GM21360 (cell line): ENCODE measurements around the gene CACNA2D3.

Experiments used
- ATAC-seq: cut with Tn5 transposase; IDR thresholded peaks from one replicate; pipeline ENCODE4 v1.9.1; 2021; ENCODE audit warnings: mild to moderate bottlenecking, moderate library complexity; ENCODE audit not compliant: unreplicated experiment

The CACNA2D3 gene

DNA sequence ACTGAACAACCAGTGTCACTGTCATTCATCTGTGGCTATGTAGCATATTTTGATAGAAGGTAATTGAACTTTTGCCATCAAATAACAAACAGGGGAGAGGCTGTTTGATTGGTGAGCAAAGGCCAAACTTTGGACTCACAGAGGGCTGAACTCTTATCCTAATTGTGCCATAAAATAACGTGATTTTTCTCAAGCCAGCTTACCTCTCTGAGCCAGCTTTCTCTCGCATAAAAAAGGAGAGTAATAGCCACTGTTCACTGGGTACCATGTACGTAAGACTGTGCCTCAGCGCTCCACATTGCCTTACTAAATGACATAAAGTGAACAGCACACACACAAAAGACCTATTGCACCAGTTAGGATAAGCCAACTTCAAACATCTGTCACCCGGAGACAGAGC lies 588.6 kb downstream of the CACNA2D3 start:
- no peak for ATAC-seq

DNA sequence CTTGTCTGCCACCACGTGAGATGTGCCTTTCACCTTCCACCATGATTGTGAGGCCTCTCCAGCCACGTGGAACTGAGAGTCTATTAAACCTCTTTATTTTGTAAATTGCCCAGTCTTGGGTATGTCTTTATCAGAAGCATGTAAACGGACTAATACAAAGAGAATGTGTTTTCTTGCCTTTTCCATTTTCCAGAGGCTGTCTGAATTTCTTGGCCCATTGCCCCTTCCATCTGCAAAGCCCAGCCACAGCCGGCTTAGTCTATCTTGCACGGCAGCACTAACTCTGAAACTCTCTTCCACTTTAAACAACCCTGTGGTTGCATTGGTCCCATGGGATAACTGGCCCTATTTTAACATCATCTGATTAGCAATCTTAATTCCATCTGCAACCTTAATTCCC lies 590.2 kb downstream of the CACNA2D3 start:
- no peak for ATAC-seq

DNA sequence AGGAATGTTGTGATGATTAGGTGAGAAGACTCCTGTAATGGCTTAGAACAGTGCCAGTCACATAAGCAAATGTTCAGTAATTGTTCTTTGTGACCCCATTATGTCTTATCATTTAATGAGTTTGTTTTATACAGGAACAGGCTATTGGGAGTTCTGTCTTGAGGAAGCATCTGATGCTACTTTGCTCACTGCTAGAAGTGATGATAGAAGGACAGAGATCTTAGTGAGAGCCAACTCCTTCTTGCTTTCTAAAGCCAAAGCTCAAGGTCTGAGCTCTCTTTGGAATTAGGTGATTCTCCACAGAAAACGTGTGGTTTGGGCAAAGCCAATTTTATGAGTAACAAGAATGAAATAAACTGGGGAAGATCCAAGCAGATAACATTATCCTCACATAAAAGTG lies 590.7 kb downstream of the CACNA2D3 start:
- ATAC-seq: no peak

DNA sequence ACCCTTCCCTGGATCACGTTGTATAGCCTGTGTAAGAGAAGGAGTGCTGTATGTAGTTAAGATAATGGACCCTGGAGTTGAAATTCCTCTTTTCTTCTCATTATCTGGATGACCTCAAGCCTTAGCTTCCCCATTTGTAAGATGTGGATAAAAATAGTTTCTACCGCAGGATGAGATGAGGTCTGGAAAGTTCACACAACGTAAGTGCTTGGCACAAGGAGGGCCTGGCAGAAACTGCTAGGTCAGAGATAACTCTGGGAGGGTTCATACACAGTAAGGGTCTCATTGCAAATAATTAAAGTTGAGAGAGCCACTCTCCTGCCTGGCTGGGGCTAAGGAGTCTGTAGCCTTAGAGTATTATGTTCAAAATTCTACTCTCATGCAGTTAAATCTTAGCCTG lies 591.1 kb downstream of the CACNA2D3 start:
- no peak for ATAC-seq

DNA sequence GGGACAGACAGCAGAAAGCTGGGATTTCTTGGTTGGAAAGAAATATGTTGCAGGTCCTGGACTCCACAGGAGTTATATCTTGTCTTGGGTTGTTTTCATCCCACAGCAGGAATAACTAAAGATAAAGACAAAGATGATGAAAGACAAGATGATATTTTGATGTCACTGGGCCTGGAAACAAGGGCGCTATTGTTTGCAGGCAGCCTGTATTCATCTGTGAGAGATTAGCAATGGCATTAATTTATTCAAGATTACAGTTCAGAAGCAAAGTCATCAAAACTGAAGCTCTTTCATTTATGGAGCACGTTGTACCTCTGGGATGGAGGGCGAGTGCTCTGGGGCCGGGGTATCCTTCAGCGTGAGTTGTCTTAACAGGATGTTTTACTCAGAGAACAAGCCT lies 591.7 kb downstream of the CACNA2D3 start:
- ATAC-seq: no peak

DNA sequence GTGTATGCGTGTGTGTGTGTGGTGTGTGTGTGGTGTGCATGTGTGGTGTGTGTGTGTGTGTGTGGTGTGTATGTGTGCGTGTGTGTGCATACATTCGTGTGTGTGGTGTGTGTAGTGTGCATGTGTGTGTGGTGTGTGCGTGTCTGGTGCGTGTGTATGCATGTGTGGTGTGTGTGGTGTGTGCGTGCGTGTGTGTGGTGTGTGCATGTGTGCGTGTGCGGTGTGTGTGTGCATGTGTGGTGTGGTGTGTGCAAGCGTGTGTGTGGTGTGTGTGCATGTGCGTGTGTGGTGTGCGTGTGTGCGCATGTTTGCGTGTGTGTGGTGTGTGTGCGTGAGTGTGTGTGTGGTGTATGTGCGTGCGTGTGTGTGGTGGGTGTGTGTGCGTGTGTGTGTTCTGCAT lies 595.2 kb downstream of the CACNA2D3 start:
- ATAC-seq: no peak

DNA sequence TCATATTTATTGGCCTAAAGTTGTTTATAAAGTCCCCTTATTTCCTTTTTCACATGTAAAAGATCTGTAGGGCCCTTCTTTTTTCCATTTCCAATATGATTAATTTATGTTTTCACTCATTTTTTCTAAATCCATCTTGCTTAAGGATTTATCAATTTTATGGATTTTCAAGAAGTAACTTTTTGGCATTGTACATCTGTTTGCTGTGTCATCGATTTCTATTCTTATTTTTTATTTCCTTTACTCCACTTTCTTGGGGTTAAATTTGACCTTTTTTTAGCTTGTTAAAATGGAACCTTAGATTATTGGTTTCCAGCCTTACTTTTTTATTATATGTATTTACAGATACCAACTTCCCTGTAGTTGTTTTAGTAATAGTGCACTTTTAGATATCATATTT lies 597.6 kb downstream of the CACNA2D3 start:
- ATAC-seq: no peak

DNA sequence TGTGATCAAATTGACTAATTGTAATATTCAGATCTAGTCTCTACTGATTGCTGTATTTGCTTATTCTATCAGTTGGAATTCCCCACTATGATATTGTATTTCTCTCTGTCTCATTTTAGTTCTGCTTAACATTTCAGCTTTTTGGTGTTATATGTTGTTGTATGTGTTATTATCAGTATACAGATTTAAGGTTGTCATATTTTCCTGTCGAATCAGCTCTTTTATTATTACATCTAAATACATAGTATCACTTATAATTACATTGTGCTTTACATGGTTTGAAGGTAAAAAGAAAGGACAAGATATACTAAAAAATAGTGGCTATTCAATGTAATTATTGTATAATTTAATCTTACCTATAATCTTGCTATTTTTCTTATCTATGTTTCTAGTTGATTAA lies 598.3 kb downstream of the CACNA2D3 start:
- no peak for ATAC-seq

DNA sequence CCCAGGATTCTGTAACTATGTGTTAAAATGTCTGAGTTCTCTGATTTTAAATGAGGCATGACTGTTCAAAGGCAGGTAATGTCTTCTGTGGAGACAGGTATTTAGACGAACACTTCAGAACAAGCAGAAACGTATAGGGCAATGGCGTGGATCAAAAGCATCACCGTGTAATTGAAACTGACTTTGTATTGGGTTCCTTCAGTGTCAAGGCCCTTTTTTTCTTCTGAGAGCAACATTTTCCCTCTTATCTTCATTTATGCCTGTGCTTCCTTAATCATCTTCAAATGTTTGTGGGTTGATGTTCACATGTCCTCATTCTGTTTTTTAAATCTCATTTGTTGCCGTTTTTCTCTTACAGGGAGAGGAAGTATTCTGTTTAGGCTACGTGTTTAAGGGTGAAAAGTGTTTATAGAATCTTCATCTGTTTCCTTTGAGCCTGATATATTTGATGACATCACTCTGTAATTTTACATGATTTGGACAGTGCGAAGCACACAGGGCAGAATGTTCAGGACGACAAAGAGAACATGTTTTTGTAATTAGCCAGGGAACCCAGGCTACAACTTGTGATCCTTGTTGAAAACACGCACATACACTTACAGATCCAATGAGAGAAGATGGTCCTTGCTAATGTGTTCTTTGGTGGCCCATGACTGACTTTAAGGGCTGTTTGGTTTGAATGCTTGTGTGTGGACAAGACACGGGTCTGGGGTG lies 609.5 kb downstream of the CACNA2D3 start:
- ATAC-seq: no peak

DNA sequence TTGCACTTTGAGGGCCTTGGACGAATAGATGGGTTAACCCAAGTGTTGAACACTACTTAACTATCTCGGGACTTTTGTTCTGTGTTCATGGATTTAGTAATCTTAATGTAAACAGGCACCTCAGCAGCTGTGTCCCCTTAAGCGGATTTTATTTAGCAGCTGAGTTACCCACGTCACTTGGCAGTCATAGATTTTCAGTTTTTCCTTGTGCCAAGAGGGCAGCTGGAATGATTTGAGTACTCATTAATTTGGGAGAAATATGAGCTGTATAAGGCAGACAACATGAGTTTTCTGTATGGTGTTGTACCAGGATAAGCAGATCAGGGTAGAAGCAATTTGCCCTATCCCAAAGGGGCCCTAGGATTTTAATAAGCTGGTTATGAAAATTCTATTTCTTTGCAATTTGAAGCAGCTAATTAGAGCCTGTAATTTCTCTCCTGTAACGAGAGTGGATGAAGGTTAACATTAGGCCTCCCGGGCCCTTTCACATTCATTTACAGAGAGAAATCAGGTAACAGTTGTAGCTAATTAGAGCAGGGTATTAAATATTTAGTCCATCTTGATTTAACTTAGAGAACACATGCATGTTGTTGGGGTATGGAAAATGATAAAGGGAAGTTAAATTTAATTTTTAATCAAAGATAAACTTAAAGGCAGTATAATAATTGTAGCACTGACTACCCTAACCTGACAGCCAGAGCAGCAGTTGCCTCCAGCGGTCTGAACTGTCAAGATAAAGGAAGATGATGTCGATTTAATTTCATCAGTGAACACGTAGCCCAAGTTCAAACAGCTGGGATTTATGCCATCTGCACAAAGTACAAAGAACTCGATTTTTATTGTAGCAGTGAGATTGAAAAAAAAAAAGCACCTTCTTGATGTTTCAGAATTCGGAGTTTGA lies 611.0 kb downstream of the CACNA2D3 start:
- ATAC-seq: no peak

DNA sequence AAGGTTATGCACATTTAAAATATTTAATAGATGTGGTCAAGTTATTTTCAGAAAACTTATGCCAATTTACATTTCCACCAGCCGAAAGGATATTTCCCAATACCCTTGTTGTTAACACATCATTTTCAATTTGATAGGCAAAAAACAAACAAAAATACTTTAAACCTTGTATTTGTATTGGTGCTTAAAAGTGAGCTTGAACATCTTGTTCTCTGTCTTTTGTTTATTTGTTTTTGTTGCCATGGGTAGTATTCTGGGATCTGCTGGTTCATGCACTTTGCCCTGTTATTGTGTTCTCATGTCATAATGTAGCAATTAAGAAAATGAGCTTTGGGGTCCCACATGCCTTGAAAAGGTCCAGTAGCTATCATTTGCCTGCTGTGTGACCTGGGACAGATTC lies 614.1 kb downstream of the CACNA2D3 start:
- ATAC-seq: no peak

DNA sequence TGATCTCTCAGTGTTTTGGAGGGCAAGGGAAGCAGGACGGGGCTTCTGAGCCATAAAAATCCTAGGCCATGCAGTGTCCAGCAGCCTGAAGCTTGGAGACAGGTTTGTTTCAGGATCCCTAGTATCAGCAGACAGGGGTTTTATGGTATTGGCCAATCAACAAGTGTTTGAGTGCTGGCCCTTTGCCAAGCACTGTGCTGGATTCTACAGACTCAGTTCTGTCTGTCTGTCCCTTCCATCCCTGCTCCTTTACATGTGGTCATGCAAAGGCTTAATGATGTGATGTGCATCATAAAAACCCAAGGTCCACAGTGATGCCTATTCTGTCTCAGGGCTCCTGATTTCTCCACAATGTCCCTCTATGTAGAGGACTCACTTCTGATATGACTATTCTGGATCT lies 621.4 kb downstream of the CACNA2D3 start:
- ATAC-seq: no peak

DNA sequence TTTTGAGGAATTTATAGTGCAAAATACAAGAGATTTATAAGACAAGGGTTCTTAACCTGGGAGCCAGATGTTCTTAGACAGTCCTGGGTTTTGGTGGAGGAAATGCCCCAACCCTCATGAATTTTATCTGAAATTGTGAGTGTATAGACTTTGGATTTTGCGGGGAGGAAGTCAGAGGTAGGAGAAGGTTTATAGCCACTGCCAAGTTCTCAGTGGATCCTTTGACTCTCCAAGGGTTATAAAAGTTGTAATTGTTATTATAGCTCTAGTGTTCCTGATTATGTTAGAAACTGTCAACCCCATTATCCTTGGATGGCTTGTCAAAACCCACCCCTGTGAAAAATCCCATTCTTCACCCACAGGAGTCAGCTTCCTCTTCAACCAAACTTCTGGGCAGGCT lies 621.9 kb downstream of the CACNA2D3 start:
- no peak for ATAC-seq

DNA sequence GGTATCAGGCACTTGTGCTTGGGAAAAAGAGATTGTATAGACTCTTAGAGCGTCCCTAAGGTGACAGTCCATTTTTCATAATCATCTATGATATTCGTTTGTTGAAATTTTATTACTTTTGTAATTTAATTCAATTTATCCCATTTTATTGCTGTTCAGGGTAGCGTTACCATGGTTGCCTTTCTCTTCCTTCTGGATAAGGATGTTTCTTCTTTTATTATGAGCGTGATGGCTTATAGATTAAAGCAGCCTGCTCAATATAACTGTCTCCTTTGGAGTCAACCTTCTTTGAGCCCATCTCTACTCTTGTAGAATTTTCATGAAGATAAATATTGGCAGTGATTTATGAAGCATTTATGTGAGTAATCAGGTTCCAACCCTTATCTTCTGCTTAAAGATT lies 623.5 kb downstream of the CACNA2D3 start:
- no peak for ATAC-seq

DNA sequence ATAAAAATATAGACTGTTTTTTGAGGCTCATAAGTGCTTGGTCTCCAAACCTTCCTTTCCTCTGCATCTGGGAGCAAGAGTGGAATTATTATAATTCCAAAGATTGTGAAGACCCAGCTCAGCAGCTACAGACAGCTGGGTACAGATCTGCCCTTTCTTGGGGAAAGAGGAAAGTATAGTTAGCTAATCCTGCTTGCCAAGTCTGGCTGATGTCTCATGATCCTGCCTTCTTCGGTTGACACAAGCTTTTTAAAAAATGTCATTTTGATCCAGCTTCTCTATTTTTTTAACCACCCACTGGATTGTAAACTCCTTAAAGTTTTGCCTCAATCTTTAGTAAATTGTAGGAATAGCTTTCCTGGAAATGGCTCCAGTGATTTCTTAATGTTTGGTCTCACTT lies 624.4 kb downstream of the CACNA2D3 start:
- no peak for ATAC-seq

DNA sequence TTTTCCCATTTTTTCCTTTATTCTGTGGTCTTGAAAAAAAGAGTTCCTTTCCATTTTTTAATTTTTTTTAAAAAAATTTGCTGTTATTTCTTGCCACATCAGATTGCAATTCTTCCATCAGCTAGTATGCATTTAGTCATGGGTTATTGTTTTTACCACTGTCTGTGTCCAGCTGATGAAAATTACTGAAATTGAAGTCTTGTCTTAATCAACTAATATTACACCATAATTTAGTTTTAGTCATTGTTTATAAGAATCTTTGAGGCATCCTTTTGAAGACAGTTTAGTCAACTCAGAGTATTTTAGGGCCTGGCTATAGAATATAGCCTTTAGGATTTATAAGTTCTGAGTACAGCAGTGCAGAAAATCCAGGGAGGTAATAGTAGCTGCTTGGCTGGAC lies 633.4 kb downstream of the CACNA2D3 start:
- no peak for ATAC-seq

DNA sequence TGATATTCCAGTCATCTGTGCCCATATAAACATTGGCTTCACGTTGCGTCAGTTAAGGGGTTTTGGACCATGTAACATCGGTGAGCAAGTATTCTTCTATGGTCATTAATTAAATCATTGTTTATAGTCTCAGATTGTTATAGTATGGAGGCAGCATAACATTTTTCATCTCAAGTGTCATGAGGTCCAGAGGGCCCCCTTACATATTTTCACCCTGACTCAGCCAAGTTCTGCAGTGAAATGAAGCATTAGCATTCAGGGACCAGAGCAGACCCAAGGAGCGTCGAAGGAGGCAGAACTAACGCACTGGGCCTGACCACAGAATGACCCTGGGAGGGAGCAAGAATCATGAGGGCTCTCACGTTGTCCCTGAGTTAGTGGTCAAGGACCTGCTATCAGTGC lies 634.0 kb downstream of the CACNA2D3 start:
- no peak for ATAC-seq

DNA sequence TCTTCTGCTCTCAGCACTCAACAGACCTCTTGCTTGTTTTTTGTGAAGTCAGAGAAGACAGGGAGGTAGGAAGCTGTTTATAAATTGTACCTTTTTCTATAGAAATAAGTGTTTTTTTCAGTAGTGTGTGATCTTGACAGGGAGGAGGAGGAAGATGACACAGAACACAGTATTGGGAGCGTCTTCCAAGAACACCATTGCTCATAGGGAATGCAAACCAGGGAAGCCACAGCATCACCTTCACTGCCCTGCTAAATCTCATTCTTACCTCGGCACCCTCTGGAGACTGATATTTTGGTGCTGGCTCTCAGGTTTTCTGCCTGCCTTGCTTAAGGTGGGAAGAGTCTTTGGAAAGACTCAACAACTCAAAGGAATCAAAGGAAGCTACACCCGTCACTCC lies 636.1 kb downstream of the CACNA2D3 start:
- no peak for ATAC-seq

DNA sequence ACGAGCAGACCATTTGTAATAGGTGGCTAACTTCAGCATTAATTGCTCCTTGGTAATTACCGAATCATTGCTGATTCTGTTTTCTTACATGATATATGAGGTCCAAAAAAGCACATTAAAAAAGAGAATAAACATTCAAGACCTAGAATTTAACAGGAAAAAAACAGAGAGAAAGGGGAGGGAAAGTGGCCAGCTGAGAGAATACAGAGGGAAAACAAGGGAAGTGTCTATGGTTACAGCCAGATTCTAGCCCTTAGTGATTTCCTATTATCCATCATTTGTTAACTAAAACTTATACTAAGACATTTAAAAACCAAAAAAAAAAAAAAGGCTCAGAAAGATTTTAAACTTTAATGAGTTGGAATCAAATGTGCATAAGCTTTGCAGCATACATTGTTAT lies 636.8 kb downstream of the CACNA2D3 start:
- ATAC-seq: no peak

DNA sequence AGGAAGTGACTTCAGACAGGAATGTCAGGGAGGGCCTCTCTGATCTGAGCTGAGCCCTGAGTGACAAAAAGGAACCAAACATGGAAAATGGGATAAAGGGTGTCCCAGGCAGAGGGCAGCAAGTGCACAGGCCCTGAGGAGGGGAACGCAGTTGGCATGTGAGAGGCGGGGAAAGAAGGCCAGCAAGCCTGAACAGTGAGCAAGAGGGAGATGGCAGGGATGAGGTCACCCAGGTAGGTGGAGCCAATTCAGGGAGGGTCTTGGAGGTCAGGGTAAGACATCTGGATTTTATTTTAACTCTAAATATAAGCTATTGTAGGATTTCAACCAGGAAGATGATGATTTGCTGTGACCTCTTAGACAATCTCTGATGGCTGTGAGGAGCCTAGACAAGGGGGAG lies 637.8 kb downstream of the CACNA2D3 start:
- ATAC-seq: no peak

DNA sequence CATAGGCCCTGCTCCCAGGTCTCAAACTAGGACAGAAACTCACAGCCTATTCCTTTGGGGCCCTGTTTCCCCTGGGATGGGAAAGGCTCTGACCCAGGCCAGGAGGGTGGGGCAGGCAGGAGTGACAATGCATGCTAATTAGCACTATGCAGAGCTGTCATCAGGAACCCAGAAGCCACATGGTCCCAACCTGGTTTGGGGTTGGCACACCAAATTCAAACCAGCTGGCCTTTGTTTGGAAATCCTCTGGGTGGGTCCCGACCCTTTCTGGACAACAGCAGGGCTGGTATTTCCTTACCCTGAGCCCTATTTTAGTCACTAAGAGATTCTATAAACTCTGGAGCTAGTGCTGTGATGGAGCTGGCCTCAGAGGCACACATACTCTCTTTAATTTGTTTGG lies 639.3 kb downstream of the CACNA2D3 start:
- ATAC-seq: no peak

DNA sequence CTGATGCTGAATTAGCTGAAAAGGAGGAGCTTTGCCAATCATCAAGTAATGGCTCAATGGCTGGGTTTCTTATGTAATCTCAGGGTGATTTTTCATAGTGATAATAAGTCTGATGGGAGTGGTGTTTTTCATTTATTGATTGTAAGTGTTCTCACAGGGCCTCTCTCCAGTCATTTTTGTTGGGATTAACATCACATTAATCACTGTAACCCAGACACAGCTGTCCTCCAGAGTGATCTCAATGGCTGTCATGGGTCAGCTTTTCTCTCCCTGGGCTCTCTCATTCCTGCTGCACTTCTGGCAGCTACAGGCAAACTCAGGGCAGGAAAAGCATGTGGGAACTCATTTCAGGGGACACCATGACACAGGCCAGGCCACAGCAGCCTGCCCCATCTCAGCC lies 642.6 kb downstream of the CACNA2D3 start:
- ATAC-seq: no peak
